Measurements from ENCODE around the gene GUCA1A.

The GUCA1A gene

GRCh38 chr6:42173101-42173500, at the start of gene GUCA1A:
GUCA1A (plus strand) TSS chr6:42173364; CDS start chr6:42173614, 250 bp downstream.
- no peak for FAIRE-seq

GRCh38 chr6:42123379-42124103, 49.6 kb upstream of the GUCA1A start:
- no peak for FAIRE-seq

- FAIRE-seq, result no peak
Measured at GRCh38 chr6:42124223-42124836, 48.8 kb upstream of the GUCA1A start.

- FAIRE-seq, result no peak
Measured at GRCh38 chr6:42125231-42125630, 47.9 kb upstream of the GUCA1A start.

- no peak for FAIRE-seq
Measured at GRCh38 chr6:42125663-42126062, 47.5 kb upstream of the GUCA1A start.

- no peak for FAIRE-seq
Measured at GRCh38 chr6:42128460-42129359, 44.5 kb upstream of the GUCA1A start.

GRCh38 chr6:42129360-42129676, 43.8 kb upstream of the GUCA1A start:
- FAIRE-seq, result no peak

GRCh38 chr6:42131531-42131930, 41.6 kb upstream of the GUCA1A start:
- no peak for FAIRE-seq

- no peak for FAIRE-seq
Measured at GRCh38 chr6:42133926-42134325, 39.2 kb upstream of the GUCA1A start.

GRCh38 chr6:42135161-42135560, 38.0 kb upstream of the GUCA1A start:
- FAIRE-seq, result no peak

- FAIRE-seq, result no peak
Measured at GRCh38 chr6:42135722-42136121, 37.4 kb upstream of the GUCA1A start.

GRCh38 chr6:42136508-42137193, 36.5 kb upstream of the GUCA1A start:
- FAIRE-seq, result no peak

- no peak for FAIRE-seq
Measured at GRCh38 chr6:42137194-42137753, 35.9 kb upstream of the GUCA1A start.

GRCh38 chr6:42138190-42138589, 35.0 kb upstream of the GUCA1A start:
- no peak for FAIRE-seq

GRCh38 chr6:42138630-42139619, 34.2 kb upstream of the GUCA1A start:
- FAIRE-seq, result no peak

- no peak for FAIRE-seq
Measured at GRCh38 chr6:42140032-42140431, 33.1 kb upstream of the GUCA1A start.

GRCh38 chr6:42140756-42141602, 32.2 kb upstream of the GUCA1A start:
- FAIRE-seq, result no peak

GRCh38 chr6:42141603-42142117, 31.5 kb upstream of the GUCA1A start:
- FAIRE-seq, result no peak

- FAIRE-seq, result no peak
Measured at GRCh38 chr6:42142118-42142835, 30.9 kb upstream of the GUCA1A start, which contains the start of gene C6orf132. C6orf132 (minus strand) TSS chr6:42142620; CDS start chr6:42142444, 176 bp downstream.
